Nephron (organoid): ENCODE results near the gene BASP1.
A peak's percentile ranks its signal among the peaks of the same experiment; 100 is the strongest.

Source experiments
- H3K27ac Mint-ChIP-seq, 3 experiments: 2 replicates each; pipeline ENCODE4 v1.8.0; 2020; ENCODE audit warnings: mixed read lengths in 3 of 3, mild to moderate bottlenecking in 2 of 3, moderate library complexity in 1 of 3
- H3K27me3 Mint-ChIP-seq: 2 replicates; pipeline ENCODE4 v1.8.0; 2021; ENCODE audit warnings: low read depth, mild to moderate bottlenecking, moderate library complexity, mixed read lengths
- H3K36me3 Mint-ChIP-seq: 2 replicates; pipeline ENCODE4 v1.8.0; 2020; ENCODE audit warnings: low read depth, mixed read lengths
- H3K4me1 Mint-ChIP-seq: 2 replicates; pipeline ENCODE4 v1.8.0; 2020; ENCODE audit warnings: mixed read lengths
- H3K4me3 Mint-ChIP-seq, 3 experiments: 2 replicates each; pipeline ENCODE4 v1.8.0; 2020; ENCODE audit warnings: mild to moderate bottlenecking in 3 of 3, mixed read lengths in 3 of 3, moderate library complexity in 2 of 3
- H3K9me3 Mint-ChIP-seq: 2 replicates; pipeline ENCODE4 v1.8.0; 2020; ENCODE audit warnings: mixed read lengths
- TF ChIP-seq, protein P1 (sequence below), 3 experiments: fragments of 200-600 bp; sonication (generic); IDR thresholded peaks; one replicate each; pipeline ENCODE4 v1.5.0; 2021; ENCODE audit warnings: antibody characterized with exemption in 3 of 3; ENCODE audit not compliant: unreplicated experiment in 3 of 3

The BASP1 gene

DNA sequence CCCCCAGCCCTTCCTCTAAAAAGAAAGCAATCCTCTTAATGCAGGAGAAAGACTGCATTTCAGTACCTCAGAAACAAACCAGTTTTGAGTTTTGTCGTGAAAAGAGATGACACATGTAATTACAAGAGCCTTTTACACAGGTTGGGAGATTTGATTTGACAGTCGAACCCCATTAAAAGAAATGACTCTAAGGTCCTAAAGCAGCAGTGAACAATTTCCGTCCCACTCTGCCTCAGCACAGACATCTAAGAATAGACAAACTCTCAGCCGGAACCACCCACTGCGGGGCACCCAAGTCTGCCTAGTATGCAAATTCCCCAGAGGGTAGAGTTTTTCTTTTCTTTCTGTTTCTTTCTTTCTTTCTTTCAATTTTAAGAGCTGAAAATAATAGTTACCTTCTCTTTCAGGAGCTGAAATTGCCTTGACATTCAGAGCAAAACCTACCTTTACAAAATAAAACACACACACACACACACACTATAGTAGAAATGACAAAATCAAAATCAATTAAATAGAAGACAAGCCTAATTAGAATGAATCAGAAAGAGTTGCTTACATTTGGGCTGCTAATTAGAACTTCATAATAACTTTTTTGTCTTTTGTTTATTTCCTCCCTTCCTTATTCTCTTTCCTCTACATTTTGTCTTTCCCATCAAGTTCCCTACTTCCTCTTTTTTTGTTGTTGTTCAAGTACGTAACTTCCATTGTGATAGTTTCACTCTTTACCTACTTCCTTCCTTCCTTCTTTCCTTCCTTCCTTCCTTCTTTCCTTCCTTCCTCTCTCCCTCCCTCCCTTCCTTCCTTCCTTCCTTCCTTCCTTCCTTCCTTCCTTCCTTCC lies 65.1 kb downstream of the BASP1 start:
- Mint-ChIP-seq H3K9me3 (peaks cover 8% of the 10 kb centered on the region), H3K27ac (peak overlapping the region in 1 of 3 experiments; percentile 6), H3K4me1 (peaks cover 6% of the 10 kb centered on the region), H3K27me3 (no peaks in the 10 kb centered on the region), H3K4me3 (no peak overlapping the region), H3K36me3 (peaks cover 10% of the 10 kb centered on the region)
- TF ChIP-seq, protein P1, sequence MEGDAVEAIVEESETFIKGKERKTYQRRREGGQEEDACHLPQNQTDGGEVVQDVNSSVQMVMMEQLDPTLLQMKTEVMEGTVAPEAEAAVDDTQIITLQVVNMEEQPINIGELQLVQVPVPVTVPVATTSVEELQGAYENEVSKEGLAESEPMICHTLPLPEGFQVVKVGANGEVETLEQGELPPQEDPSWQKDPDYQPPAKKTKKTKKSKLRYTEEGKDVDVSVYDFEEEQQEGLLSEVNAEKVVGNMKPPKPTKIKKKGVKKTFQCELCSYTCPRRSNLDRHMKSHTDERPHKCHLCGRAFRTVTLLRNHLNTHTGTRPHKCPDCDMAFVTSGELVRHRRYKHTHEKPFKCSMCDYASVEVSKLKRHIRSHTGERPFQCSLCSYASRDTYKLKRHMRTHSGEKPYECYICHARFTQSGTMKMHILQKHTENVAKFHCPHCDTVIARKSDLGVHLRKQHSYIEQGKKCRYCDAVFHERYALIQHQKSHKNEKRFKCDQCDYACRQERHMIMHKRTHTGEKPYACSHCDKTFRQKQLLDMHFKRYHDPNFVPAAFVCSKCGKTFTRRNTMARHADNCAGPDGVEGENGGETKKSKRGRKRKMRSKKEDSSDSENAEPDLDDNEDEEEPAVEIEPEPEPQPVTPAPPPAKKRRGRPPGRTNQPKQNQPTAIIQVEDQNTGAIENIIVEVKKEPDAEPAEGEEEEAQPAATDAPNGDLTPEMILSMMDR (IDR thresholded peaks at IDR 0.05; ENCODE audit: unreplicated experiment in 3 of 3) = no peak

DNA sequence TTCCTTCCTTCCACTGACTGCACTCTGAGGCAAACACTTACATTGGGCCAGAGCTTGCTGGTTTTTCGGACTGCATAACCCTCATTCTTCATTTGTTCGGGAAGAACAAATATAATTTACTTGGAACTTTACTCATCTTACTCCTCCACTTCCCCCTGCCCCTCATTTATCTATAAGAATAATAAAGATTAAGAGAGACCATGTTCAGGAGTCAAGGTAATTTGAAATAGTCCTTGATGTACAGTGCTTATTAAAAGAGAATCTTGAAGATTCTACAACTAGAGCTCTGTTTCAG lies 65.6 kb downstream of the BASP1 start:
- Mint-ChIP-seq H3K36me3 (peaks cover 8% of the 10 kb centered on the region), H3K4me3 (no peak overlapping the region), H3K4me1 (peaks cover 6% of the 10 kb centered on the region), H3K27ac (peak overlapping the region in 1 of 3 experiments; percentile 6), H3K9me3 (peaks cover 13% of the 10 kb centered on the region), H3K27me3 (no peaks in the 10 kb centered on the region)
- TF ChIP-seq, protein P1 (IDR thresholded peaks at IDR 0.05; ENCODE audit: unreplicated experiment in 3 of 3) = no peak

DNA sequence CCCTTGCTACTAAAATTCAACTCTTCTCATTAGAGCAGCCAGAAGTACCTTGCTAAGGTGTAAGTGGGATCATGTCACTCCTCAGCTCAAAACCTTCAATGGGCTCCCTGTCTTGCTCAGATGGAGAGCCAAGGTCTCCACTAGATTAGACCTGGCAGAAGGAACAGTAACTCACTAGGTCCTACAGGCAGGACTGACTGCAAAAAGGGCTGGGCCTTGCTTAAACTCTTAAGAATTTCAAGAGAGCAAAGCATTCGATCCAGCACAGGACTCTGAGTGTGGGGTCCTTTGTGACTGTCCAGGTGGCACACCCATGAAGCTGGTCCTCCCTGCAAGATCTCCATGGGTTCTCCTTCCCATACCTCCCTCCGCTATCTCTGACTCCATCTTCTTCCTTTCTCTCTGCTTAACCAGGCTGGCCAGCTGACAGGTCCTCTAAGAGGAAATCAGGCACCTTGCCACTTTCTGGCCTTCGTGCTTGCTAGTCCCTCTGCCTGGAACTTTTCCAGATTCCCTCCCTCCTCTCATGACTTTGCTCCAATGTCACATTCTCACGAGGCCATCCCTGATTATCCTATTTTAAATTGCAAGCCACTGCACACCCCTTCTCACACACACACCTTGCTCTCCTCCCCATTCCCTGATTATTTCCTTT lies 70.2 kb downstream of the BASP1 start:
- Mint-ChIP-seq H3K9me3 (peaks cover 20% of the 10 kb centered on the region), H3K4me1 (peaks cover 2% of the 10 kb centered on the region), H3K27ac (no peak overlapping the region), H3K4me3 (no peak overlapping the region), H3K27me3 (no peaks in the 10 kb centered on the region), H3K36me3 (peaks cover 5% of the 10 kb centered on the region)
- TF ChIP-seq, protein P1 (IDR thresholded peaks at IDR 0.05; ENCODE audit: unreplicated experiment in 3 of 3) = no peak

DNA sequence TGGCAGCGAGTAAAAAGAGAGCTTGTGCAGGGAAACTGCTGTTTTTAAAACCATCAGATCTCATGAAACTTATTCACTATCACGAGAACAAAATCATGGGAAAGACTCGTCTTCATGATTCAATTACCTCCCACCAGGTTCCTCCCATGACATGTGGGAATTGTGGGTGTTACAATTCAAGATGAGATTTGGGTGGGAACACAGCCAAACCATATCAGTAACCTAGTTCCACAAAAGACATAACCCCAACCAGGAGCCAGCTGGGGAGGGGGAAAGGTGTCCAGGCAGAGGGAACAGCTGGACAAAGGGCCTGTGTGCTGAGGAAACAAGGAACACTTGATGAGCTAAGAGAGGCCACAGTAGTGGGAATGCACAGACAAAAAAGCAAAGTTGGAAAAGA lies 71.1 kb downstream of the BASP1 start:
- TF ChIP-seq, protein P1 (IDR thresholded peaks at IDR 0.05; ENCODE audit: unreplicated experiment in 3 of 3) = no peak
- no peak overlapping the region for H3K4me3 Mint-ChIP-seq
- no peaks in the 10 kb centered on the region for H3K4me1 Mint-ChIP-seq
- H3K9me3 Mint-ChIP-seq = peaks cover 20% of the 10 kb centered on the region
- H3K27ac Mint-ChIP-seq = no peak overlapping the region
- H3K27me3 Mint-ChIP-seq = no peaks in the 10 kb centered on the region
- H3K36me3 Mint-ChIP-seq = peaks cover 5% of the 10 kb centered on the region

DNA sequence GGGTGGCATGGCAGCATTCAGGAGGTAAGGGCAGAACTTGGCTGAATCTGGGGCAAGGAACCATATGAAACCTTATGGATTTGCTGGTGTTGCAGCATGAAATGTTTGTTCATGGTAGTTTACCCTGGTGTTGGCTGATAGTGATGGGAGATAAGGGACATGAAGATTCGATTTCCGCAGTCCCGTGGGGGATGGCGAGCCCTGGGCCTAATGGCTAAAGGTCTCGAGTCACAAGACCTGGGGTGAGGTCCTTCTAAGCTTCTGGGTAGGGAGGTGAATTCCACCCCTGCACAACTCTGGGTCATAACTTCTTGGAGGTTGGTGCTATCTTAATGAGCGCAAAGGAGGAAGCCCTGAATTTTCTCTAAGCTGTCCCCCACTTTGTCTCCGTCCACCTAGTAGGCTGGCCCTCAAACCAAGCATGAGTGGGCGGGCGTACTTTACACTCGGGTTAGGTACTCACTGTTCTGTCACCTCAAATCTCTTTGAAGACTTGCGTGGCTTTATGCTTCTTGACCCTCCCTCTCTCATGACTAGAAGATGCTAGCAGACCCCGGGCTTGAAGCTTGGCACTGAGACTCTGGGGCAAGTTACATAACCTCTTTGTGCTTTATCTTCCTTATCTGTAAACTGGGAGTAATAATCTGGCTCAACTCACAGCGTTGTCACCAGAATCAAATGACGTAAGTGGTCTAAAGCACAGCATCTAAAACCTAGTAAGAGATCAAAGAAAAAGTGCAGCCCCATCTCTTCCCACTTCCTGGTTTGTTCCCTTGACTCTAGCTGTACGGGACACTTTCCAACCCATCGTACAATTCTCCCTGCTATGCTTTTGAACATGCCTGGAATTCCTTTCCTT lies 72.5 kb downstream of the BASP1 start:
- H3K36me3 Mint-ChIP-seq = peaks cover 5% of the 10 kb centered on the region
- no peak overlapping the region for H3K4me3 Mint-ChIP-seq
- no peak overlapping the region for H3K27ac Mint-ChIP-seq
- H3K4me1 Mint-ChIP-seq = no peaks in the 10 kb centered on the region
- peaks cover 20% of the 10 kb centered on the region for H3K9me3 Mint-ChIP-seq
- TF ChIP-seq, protein P1 (IDR thresholded peaks at IDR 0.05; ENCODE audit: unreplicated experiment in 3 of 3) = no peak
- H3K27me3 Mint-ChIP-seq = no peaks in the 10 kb centered on the region
